Pulmonary artery endothelial cell (primary cell): Measurements from ENCODE around the gene RPUSD1. TPM values are rescaled to one million over a fixed set of nuclear protein-coding genes. Genes with fewer than 3 reads are reported as not detected.
"Not testable (repeated sequence)": the region's sequence is repeated elsewhere in the genome, so short reads cannot be mapped to it uniquely, and the experiment has no call there.

Experiments
- DNase-seq: peaks from one replicate; pipeline ENCODE4 v3.0.0-alpha.2; 2011; ENCODE audit warnings: low read depth, low spot score
- total RNA-seq: library from RNA; depleted of rRNA; stranded (reverse); fragments of >200 nt; gene quantifications from 2 replicates; pipeline ENCODE4 v1.2.3, GENCODE V29; 2014

Gene RPUSD1
- total RNA-seq, 1 donor from 2014 or later = 45.0 TPM

- DNase-seq = no peak
Measured at GRCh38 chr16:785563-786535, 2.3 kb downstream of the RPUSD1 start.

- no peak for DNase-seq
Measured at GRCh38 chr16:784431-784830, 3.8 kb downstream of the RPUSD1 start.

- no peak for DNase-seq
Measured at GRCh38 chr16:783404-784161, 4.6 kb downstream of the RPUSD1 start.

DNA sequence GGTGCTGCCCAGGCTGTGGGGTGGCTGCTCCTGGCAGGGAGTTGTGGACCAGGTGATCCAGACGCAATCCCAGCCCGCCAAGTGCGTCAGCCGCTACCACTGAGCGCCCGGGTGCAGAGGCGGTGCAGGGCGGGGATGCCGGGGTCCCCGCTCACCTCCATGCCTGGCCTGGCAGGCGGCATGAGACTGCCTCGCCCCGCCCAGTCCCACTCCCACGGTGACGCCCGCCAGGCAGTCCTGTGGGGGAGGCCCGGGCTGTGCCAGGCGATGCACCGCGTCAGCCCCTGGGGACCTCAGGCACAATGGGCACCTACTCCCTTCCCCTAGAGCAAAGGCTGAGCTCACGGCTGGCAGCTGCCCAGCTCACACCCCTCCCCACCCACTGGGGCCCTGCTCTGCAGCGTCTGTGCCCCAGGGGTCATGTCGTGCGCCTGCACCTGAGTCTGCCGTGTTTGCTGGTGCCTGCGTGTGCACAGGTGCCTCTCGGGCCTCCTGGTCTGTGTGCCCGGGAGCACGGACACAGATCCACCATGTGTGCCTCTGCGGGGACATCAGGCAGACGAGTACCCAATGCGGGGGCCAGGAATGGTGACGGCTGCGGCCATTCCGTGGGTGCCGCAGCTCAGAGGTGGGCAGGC, 5.3 kb downstream of the RPUSD1 start:
- DNase-seq = no peak

GRCh38 chr16:782258-782657, 5.9 kb downstream of the RPUSD1 start:
- no peak for DNase-seq

DNA sequence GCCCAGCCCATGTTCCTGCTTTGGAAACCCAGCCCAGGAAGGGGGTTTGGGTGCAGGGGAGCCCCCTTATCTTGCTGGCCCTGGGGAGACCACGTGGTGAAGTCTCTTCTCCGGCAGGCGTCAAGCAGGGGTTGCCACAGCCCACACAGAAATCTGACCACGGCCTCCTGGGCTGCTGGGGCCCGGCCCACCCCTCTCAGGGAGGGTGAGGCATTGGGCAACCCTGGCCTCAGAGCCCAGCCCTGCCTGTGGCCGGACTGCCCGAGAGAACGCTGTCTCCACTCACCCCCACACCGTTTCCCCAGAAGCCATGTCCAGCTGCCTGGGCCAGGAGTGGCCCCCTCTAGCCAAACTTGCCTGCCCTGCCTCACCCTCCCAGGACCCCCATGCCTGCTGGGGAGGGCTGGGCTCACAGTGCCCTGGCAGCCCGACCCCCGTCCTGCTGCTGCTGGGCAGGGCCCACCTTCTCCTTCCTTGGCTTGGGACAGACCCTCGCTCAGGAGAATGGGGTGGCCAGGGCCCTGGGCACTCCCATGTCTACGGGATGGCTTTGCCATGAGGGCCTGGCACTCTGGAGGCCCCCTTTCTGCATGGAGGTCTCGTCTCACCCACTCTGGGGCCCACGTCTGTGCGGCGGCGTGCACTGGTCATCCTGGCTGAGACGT, 6.7 kb downstream of the RPUSD1 start:
- DNase-seq = no peak

- DNase-seq = no peak
Measured at GRCh38 chr16:780296-780695, 7.9 kb downstream of the RPUSD1 start.

DNA sequence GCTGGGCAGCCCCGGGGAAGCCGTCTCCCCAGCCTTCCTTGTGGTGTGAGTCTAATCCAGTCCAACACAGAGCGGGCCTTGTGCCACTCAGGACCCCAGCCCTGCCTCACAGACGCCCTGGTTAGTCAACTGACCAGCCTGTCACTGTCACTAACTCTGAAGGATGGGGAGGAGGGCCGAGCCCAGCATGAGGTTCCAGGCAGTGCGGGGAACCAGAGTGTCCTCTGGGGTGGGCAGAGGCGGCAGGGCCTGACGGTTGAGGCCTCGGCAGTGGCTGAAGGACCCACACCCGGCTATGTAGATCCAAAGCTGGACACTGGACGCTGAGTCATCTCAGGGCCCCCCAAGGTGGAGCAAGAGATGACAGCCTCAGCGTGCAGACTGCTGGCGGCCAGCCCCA, 8.6 kb downstream of the RPUSD1 start:
- no peak for DNase-seq

GRCh38 chr16:778909-779527, 9.2 kb downstream of the RPUSD1 start:
- DNase-seq = no peak

DNA sequence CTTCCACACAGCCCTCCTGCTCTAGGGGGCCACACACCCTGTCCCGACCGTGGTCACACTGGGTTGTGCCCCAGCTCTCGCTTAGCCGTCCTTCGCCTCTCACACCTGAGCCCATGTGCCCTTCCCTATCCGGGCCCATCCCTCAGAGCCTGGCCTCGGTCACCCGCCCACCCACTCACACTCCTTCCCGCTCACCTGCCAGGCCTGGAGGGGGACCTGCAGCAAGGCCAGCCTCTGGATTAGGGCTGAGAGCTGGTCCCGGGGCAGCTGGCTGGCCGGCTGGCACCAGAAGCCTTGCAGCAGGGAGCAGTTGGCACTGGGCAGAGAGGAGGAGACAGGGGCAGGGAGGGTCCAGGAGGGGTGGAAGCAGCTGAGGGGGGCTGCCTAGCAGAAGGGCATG, 9.7 kb downstream of the RPUSD1 start:
- DNase-seq = no peak

DNA sequence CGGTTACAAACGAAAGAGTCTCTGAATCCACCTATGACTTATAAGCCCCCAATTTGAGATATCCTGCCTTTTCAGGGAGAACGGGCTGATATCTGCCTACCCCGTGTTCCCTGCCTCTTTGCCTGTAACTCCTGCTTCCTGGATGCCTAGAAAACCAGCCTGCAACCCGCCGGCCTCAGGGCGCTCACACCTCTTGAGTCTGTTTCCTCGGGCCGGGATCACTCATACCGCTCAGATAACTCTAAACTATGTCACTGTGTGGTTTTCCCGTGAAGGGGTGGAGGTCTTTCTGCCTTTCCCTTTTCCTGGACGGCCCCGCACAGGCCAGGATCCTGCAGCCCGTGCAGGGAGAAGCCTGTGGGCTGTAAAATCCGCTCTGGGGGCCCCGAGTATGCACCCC, 10.4 kb downstream of the RPUSD1 start:
- DNase-seq = no peak

DNA sequence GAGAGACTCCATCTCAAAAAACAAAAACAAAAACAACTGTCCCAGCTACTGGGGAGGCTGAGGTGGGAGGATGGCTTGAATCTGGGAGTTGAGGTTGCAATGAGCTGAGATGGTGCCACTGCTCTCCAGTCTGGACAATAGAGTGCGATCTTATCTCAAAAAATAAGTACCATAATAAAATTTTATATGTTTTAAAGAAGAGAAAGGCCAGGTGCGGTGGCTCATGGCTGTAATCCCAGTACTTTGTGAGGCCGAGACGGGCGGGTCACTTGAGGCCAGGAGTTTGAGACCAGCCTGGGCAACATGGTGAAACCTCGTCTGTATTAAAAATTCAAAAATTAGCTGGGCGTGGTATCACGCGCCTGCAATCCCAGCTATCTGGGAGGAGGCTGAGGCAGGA, 11.4 kb downstream of the RPUSD1 start:
- no peak for DNase-seq

DNA sequence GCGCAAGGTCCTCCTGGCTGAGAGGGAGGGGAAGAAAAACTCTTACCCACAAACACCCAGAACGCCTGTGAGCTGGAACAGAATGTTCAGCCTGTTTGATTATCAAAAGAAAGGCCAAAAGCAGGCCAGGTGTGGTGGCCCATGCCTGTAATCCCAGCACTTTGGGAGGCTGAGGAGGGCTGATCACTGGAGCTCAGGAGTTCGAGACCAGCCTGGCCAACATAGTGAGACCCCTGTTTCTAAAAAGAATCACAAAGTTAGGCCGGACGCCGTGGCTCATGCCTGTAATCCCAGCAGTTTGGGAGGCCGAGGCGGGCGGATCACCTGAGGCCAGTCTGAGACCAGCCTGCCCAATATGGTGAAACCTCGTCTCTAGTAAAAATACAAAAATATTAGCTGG, 11.9 kb downstream of the RPUSD1 start:
- DNase-seq = not testable (repeated sequence)

DNA sequence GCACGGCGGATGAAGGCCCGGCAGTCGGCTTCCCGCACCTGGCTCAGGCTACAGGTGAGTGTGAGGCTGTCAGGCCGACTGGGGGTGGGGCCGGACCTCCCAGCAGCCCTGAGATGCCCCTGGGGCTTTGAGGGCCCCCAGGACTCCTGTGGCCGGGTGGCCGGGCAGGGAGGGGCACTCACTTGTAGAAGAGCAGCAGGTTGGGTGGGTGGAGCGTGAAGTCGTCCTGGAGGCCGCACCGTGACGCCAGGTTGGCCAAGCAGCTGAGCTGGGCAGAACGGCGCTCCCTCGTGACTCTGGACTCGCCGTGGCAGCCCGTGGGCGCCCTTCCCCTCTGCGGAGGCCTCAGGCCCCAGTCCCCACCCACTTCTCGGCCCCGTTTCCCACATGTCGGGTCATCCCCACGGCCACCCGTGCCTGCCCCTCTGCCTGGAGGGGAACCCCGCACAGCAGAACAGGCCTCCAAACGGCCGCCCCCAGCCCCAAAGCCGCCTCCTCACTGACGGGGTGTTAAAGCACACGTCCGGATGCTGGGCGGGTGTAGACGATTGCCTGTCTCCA, 12.9 kb downstream of the RPUSD1 start:
- DNase-seq = no peak

DNA sequence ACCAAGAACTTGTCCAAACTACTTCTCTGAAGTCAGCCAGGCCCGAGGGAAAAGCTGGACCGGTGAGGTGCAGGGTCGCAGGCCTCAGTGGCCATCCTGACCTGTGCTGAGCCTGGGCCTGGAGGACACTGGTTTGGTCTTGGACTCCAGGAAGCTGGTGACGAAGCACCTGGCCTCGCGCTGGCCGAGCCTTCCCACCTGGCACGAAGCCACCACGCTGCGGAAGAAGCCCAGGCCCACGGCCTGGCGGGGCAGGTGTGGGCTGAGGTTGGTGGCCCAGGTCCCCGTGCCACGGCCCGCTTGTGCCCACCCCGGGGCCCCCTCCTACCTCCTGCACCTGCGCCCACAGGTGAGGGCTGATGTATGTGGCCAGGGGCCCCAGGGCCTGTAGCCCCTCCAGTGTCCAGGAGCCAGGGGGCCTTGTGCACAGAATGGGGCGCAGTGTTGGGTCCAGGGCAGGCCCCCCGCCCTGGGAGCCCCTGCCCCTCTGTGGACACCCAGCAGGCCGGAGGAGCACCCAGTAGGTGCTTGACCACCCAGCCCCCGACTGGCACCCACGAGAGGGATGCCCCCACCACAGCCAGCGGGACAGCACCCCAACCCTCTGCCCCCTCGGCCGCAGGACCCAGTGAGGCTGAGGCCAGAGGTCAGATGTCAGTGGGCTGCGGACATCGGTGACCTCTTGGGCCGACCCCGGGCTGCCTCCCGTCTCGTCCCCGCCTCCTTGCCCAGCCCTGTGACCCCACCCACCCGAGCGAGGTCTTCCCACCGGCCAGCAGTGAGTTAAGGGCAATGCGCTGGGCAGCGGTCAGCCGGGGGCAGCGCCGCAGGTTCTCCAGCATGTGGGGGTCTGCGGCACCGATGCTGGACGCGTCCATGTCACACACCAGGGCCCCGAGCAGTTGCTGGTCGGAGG, 13.8 kb downstream of the RPUSD1 start:
- DNase-seq = no peak

- no peak for DNase-seq
Measured at GRCh38 chr16:772959-773358, 15.2 kb downstream of the RPUSD1 start.

DNA sequence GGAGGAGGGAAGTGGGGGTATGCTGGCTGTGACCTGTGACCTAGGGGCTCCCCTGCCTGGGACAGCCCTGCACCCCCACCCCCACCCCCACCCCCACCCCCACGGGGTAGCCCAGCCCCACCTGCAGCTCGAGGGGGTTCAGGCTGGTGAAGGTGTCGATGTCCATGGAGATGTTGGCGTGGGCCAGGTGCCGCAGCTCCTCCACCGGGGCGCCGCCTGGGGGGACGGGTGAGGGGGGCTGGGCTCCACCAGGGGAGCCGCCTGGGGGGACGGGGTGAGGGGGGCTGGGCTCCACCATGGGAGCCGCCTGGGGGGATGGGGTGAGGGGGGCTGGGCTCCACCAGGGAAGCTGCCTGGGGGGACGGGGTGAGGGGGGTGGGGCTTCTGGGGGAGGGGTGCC, 17.8 kb downstream of the RPUSD1 start:
- no peak for DNase-seq

GRCh38 chr16:769934-770333, 18.2 kb downstream of the RPUSD1 start:
- no peak for DNase-seq

DNA sequence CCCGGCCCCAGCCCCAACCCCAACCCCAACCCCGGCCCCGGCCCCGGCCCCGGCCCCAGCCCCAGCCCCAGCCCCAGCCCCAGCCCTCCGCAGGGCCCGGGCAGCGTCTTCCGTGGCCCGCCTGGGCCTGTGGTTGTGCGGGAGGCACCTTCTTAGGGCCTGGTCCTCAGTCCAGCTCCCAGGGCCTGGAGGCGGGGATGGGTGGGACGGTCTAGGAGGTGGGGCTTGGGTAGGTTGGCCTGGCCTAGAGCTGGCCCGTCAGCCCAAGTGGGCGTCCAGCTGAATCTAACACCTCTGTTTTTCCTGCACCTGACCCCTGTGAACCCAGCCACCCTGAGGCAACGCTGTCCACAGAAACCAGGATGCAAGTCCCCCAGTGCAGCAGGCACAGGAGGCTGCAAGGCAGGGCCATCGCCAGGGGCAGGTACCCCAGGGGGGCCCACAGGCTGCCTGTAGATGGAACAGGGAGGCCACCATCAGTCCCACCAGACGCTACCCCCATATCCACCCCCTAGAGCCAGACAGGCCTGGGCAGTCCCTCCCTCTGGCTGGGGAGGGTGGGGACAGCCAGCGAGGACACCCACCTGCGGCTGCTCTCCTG, 18.9 kb downstream of the RPUSD1 start:
- DNase-seq = no peak
